ENCODE data around the gene TCF7L2.

GRCh38 chr10:113084031-113084430 is 134.0 kb downstream of the TCF7L2 start:
- no peak for TF ChIP-seq POLR2A (IDR thresholded peaks at IDR 0.05)
- TF ChIP-seq CTCF (IDR thresholded peaks at IDR 0.05): no peak

Data from stomach (tissue), 4 donors.